Keratinocyte (primary cell): ENCODE measurements around the gene GTF2H3. TPM values are rescaled to one million over a fixed set of nuclear protein-coding genes. Genes with fewer than 3 reads are reported as not detected.

Experiments used
- DNase-seq: peaks from one replicate; pipeline ENCODE4 v3.0.0-alpha.2; 2011; ENCODE audit warnings: low read depth, missing footprints, low spot score
- FAIRE-seq: peaks from 2 replicates; lab custom pipeline; 2011; peaks lifted over from hg19 to GRCh38; lab: Jason Lieb, UNC
- H2AFZ ChIP-seq: 2 replicates; pipeline ENCODE4 v1.6.0; 2012; ENCODE audit warnings: low read length, control low read depth, inconsistent platforms; ENCODE audit not compliant: control insufficient read depth
- H3K27ac ChIP-seq: 2 replicates; pipeline ENCODE4 v1.5.1; 2011; ENCODE audit warnings: low read length; ENCODE audit not compliant: control insufficient read depth, insufficient read depth
- H3K27me3 ChIP-seq: 3 replicates; pipeline ENCODE4 v1.6.0; 2011; ENCODE audit warnings: low read length; ENCODE audit not compliant: control insufficient read depth, insufficient read depth; ENCODE audit errors: extremely low read depth
- H3K36me3 ChIP-seq, 2 experiments: 2 replicates in 1 of 2; 3 replicates in 1 of 2; pipeline ENCODE4 v1.5.1; 2011; ENCODE audit warnings: low read length in 2 of 2, mild to moderate bottlenecking in 1 of 2; ENCODE audit not compliant: control insufficient read depth in 2 of 2, insufficient read depth in 2 of 2; ENCODE audit errors: extremely low read depth in 1 of 2
- H3K4me1 ChIP-seq: 3 replicates; pipeline ENCODE4 v1.5.1; 2011; ENCODE audit warnings: low read length; ENCODE audit not compliant: control insufficient read depth, insufficient read depth; ENCODE audit errors: extremely low read depth
- H3K4me2 ChIP-seq: 3 replicates; pipeline ENCODE4 v1.6.0; 2011; ENCODE audit warnings: low read depth, low read length; ENCODE audit not compliant: control insufficient read depth, insufficient read depth; ENCODE audit errors: extremely low read depth
- H3K4me3 ChIP-seq, 3 experiments: fragments of 200-600 bp in 1 of 3; sonication (generic) in 1 of 3; 2 replicates in 2 of 3; 3 replicates in 1 of 3; pipeline ENCODE4 v1.5.1; 2011 to 2016; ENCODE audit warnings: low read length in 3 of 3, mild to moderate bottlenecking in 3 of 3, control low read depth in 2 of 3, inconsistent platforms in 1 of 3, low read depth in 1 of 3, mixed read lengths in 1 of 3, mixed run types in 1 of 3, moderate library complexity in 1 of 3; ENCODE audit not compliant: control insufficient read depth in 2 of 3, insufficient read depth in 2 of 3; ENCODE audit errors: extremely low read depth in 1 of 3
- H3K79me2 ChIP-seq: 2 replicates; pipeline ENCODE4 v1.6.0; 2012; ENCODE audit warnings: low read length; ENCODE audit not compliant: control insufficient read depth, insufficient read depth
- H3K9ac ChIP-seq: 3 replicates; pipeline ENCODE4 v1.6.0; 2011; ENCODE audit warnings: low read length; ENCODE audit not compliant: control insufficient read depth, insufficient read depth; ENCODE audit errors: extremely low read depth
- H3K9me1 ChIP-seq: 3 replicates; pipeline ENCODE4 v1.6.0; 2011; ENCODE audit warnings: low read length; ENCODE audit not compliant: control insufficient read depth, insufficient read depth; ENCODE audit errors: extremely low read depth
- H3K9me3 ChIP-seq: 2 replicates; pipeline ENCODE4 v1.5.1; 2012; ENCODE audit warnings: low read depth, low read length; ENCODE audit not compliant: control insufficient read depth
- H4K20me1 ChIP-seq: 3 replicates; pipeline ENCODE4 v1.6.0; 2011; ENCODE audit warnings: low read length; ENCODE audit not compliant: control insufficient read depth, insufficient read depth; ENCODE audit errors: extremely low read depth
- CTCF ChIP-seq, 3 experiments: IDR thresholded peaks in 1 of 3; conservative IDR thresholded peaks in 1 of 3; optimal IDR thresholded peaks in 1 of 3; 2 replicates in 2 of 3; 3 replicates in 1 of 3; pipeline versions ENCODE3 to v1.5.1; 2011; ENCODE audit warnings: low read length in 3 of 3, mild to moderate bottlenecking in 3 of 3, moderate library complexity in 2 of 3, control low read depth in 1 of 3, inconsistent platforms in 1 of 3; ENCODE audit not compliant: insufficient read depth in 2 of 3; ENCODE audit errors: extremely low read depth in 1 of 3
- EZH2 ChIP-seq: IDR thresholded peaks from one replicate; pipeline ENCODE4 v1.6.1; 2012; ENCODE audit warnings: inconsistent platforms, mild to moderate bottlenecking, low read length, moderate library complexity
- dilution Hi-C: fragments of 300-500 bp; cut with MboI; formaldehyde crosslinking; loops from one replicate; pipeline ENCODE4 v1.7.0; 2020; ENCODE audit warnings: low sequenced_read_pairs; ENCODE audit not compliant: extremely low pct_ligation_motif_present
- polyA plus RNA-seq, 5 experiments: library from polyadenylated mRNA; depleted of rRNA in 3 of 5; stranded (reverse) in 3 of 5; stranded (forward) in 1 of 5; unstranded in 1 of 5; fragments of >200 nt; gene quantifications; 1 replicate in 1 of 5; 2 replicates in 3 of 5; 3 replicates in 1 of 5; pipeline versions ENCODE4 v1.2.1 to v1.2.3, GENCODE V29; 2011 to 2012; ENCODE audit warnings: missing spikeins in 2 of 5, low read depth in 1 of 5, low replicate concordance in 1 of 5

The GTF2H3 gene
- polyA plus RNA-seq, 1 donor (not counting 4 experiments of a cell fraction or from before 2014, with no cell fraction given), result 57.2 TPM

- Histone ChIP-seq H4K20me1 (no peaks in the 10 kb centered on the region), H3K4me2 (no peak overlapping the region), H3K36me3 (peaks cover 37 to 54% of the 10 kb centered on the region in 2 experiments), H3K9me1 (no peaks in the 10 kb centered on the region), H3K9ac (no peak overlapping the region), H3K27me3 (no peaks in the 10 kb centered on the region), H3K4me3 (no peak overlapping the region), H3K27ac (no peak overlapping the region), H3K4me1 (peaks cover 4% of the 10 kb centered on the region), H3K9me3 (no peaks in the 10 kb centered on the region), H3K79me2 (no peaks in the 10 kb centered on the region), H2AFZ (no peak overlapping the region)
- dilution Hi-C loops, result no loop called here
- FAIRE-seq (no peak), DNase-seq (no peak)
- TF ChIP-seq CTCF (optimal IDR thresholded peaks at IDR 0.05 in 1 of 3, IDR thresholded peaks at IDR 0.05 in 1 of 3, conservative IDR thresholded peaks at IDR 0.05 in 1 of 3; ENCODE audit: extremely low read depth in 1 of 3, insufficient read depth in 2 of 3, low read length in 3 of 3) (no peak), EZH2 (no peak)
Measured at GRCh38 chr12:123614531-123614930, 19.1 kb upstream of the GTF2H3 start.

GRCh38 chr12:123617144-123617543 lies 16.5 kb upstream of the GTF2H3 start:
- H3K36me3 ChIP-seq, result peaks cover 39 to 48% of the 10 kb centered on the region in 2 experiments

More at GRCh38 chr12:123617144-123617543, 16.5 kb upstream of the GTF2H3 start:
- Histone ChIP-seq H4K20me1 (no peaks in the 10 kb centered on the region), H3K9me1 (no peaks in the 10 kb centered on the region), H3K9ac (no peak overlapping the region), H3K4me1 (peaks cover 13% of the 10 kb centered on the region), H3K4me3 (no peak overlapping the region), H3K27me3 (no peaks in the 10 kb centered on the region), H3K27ac (no peak overlapping the region), H3K4me2 (no peak overlapping the region), H3K79me2 (no peaks in the 10 kb centered on the region), H3K9me3 (no peaks in the 10 kb centered on the region), H2AFZ (no peak overlapping the region)
- dilution Hi-C loops, result no loop called here
- no peak for FAIRE-seq
- no peak for DNase-seq
- TF ChIP-seq CTCF (optimal IDR thresholded peaks at IDR 0.05 in 1 of 3, IDR thresholded peaks at IDR 0.05 in 1 of 3, conservative IDR thresholded peaks at IDR 0.05 in 1 of 3; ENCODE audit: extremely low read depth in 1 of 3, insufficient read depth in 2 of 3, low read length in 3 of 3) (no peak), EZH2 (no peak)
